HEK293 (cell line): Measurements from ENCODE around the gene PCDH1.

Experiments
- CTCF ChIA-PET: fragments of 350-600 bp; formaldehyde crosslinking; extraction: SDS; loops from one replicate; lab custom pipeline; 2021; ENCODE audit warnings: antibody characterized with exemption; lab: Yijun Ruan, JAX
- POLR2A ChIA-PET: fragments of 300-600 bp; formaldehyde crosslinking; extraction: SDS; loops from one replicate; lab custom pipeline; 2020; ENCODE audit warnings: antibody characterized with exemption, inconsistent platforms; lab: Yijun Ruan, JAX
- H3K27ac ChIP-seq: fragments of 200-500 bp; sonication (Bioruptor generic); 2 replicates; pipeline ENCODE4 v1.5.1; 2014; ENCODE audit warnings: low read depth, low read length, control low read depth, inconsistent platforms; ENCODE audit errors: extremely low read depth
- H3K36me3 ChIP-seq, 2 experiments: fragments of 200-500 bp in 1 of 2; sonication (Bioruptor generic) in 1 of 2; 1 replicate in 1 of 2; 2 replicates in 1 of 2; pipeline ENCODE4 v1.5.1; 2014 to 2017; ENCODE audit warnings: inconsistent platforms in 2 of 2, low read length in 2 of 2; ENCODE audit not compliant: control insufficient read depth in 2 of 2, insufficient read depth in 1 of 2
- H3K4me1 ChIP-seq: fragments of 200-500 bp; sonication (Bioruptor generic); 2 replicates; pipeline ENCODE4 v1.5.1; 2014; ENCODE audit warnings: mild to moderate bottlenecking, low read length, inconsistent platforms; ENCODE audit not compliant: control insufficient read depth, insufficient read depth
- H3K4me3 ChIP-seq: 2 replicates; pipeline ENCODE4 v1.5.1; 2011; ENCODE audit warnings: low read depth, mild to moderate bottlenecking, control low read depth, low read length, moderate library complexity
- H3K9me3 ChIP-seq: fragments of 200-500 bp; sonication (Bioruptor generic); 2 replicates; pipeline ENCODE4 v1.5.1; 2014; ENCODE audit warnings: low read depth, low read length, inconsistent platforms; ENCODE audit not compliant: control insufficient read depth, insufficient read depth
- EGR2 ChIP-seq: fragments of 450-650 bp; formaldehyde crosslinking; IDR thresholded peaks from 2 replicates; pipeline ENCODE4 v1.5.1; 2016; ENCODE audit warnings: low read depth, missing biosample characterization, missing genetic modification characterization
- IKZF3 ChIP-seq: fragments of 450-650 bp; IDR thresholded peaks from 2 replicates; pipeline ENCODE4 v1.5.0; 2018; ENCODE audit warnings: missing biosample characterization, mild to moderate bottlenecking, missing genetic modification characterization, moderate library complexity
- ZBTB17 ChIP-seq: fragments of 450-650 bp; formaldehyde crosslinking; IDR thresholded peaks from 2 replicates; pipeline ENCODE4 v1.5.1; 2016; ENCODE audit warnings: missing biosample characterization, missing genetic modification characterization
- ZNF114 ChIP-seq: fragments of 450-650 bp; formaldehyde crosslinking; IDR thresholded peaks from 2 replicates; pipeline ENCODE4 v1.5.0; 2017; ENCODE audit warnings: missing biosample characterization, missing genetic modification characterization
- ZNF24 ChIP-seq: fragments of 450-650 bp; formaldehyde crosslinking; IDR thresholded peaks from 2 replicates; pipeline ENCODE4 v1.5.1; 2016; ENCODE audit warnings: missing biosample characterization, missing genetic modification characterization
- ZNF274 ChIP-seq, 2 experiments: fragments of 200-500 bp in 1 of 2; fragments of 450-650 bp in 1 of 2; sonication (Bioruptor generic) in 1 of 2; formaldehyde crosslinking in 1 of 2; IDR thresholded peaks; 2 replicates each; pipeline versions ENCODE4 v1.5.1 to v1.6.1; 2014 to 2016; ENCODE audit warnings: borderline replicate concordance in 1 of 2, inconsistent platforms in 1 of 2, low read length in 1 of 2, missing biosample characterization in 1 of 2, missing genetic modification characterization in 1 of 2
- ZNF37A ChIP-seq: fragments of 450-650 bp; IDR thresholded peaks from 2 replicates; pipeline ENCODE4 v1.5.1; 2018; ENCODE audit warnings: missing biosample characterization, missing genetic modification characterization
- ZNF626 ChIP-seq: fragments of 450-650 bp; sonication (Bioruptor Pico); formaldehyde crosslinking; IDR thresholded peaks from 2 replicates; pipeline ENCODE4 v1.5.1; 2018; ENCODE audit warnings: missing biosample characterization, missing genetic modification characterization, inconsistent platforms
- ZSCAN23 ChIP-seq: fragments of 450-650 bp; formaldehyde crosslinking; IDR thresholded peaks from 2 replicates; pipeline ENCODE4 v1.5.1; 2016; ENCODE audit warnings: missing biosample characterization, missing genetic modification characterization
- TF ChIP-seq, protein P1 (sequence below): fragments of 450-650 bp; formaldehyde crosslinking; IDR thresholded peaks from 2 replicates; pipeline ENCODE4 v1.5.1; 2016; ENCODE audit warnings: missing biosample characterization, missing genetic modification characterization, low read depth
- TF ChIP-seq, protein P2 (sequence below): fragments of 450-650 bp; formaldehyde crosslinking; IDR thresholded peaks from 2 replicates; pipeline ENCODE4 v1.5.1; 2017; ENCODE audit warnings: missing biosample characterization, missing genetic modification characterization
- TF ChIP-seq, protein P3 (sequence below): fragments of 450-650 bp; formaldehyde crosslinking; IDR thresholded peaks from 2 replicates; pipeline ENCODE4 v1.5.1; 2016; ENCODE audit warnings: missing biosample characterization, missing genetic modification characterization
- TF ChIP-seq, protein P4 (sequence below): fragments of 450-650 bp; formaldehyde crosslinking; IDR thresholded peaks from 2 replicates; pipeline ENCODE4 v1.5.1; 2016; ENCODE audit warnings: missing biosample characterization, missing genetic modification characterization
- TF ChIP-seq, protein P5 (sequence below): fragments of 450-650 bp; formaldehyde crosslinking; IDR thresholded peaks from 2 replicates; pipeline ENCODE4 v1.5.1; 2016; ENCODE audit warnings: missing biosample characterization, missing genetic modification characterization
- TF ChIP-seq, protein P6 (sequence below): sonication (generic); formaldehyde crosslinking; IDR thresholded peaks from 2 replicates; pipeline ENCODE4 v1.8.1; 2022; ENCODE audit warnings: mild to moderate bottlenecking, moderate library complexity, missing genetic modification reagents

Gene PCDH1

DNA sequence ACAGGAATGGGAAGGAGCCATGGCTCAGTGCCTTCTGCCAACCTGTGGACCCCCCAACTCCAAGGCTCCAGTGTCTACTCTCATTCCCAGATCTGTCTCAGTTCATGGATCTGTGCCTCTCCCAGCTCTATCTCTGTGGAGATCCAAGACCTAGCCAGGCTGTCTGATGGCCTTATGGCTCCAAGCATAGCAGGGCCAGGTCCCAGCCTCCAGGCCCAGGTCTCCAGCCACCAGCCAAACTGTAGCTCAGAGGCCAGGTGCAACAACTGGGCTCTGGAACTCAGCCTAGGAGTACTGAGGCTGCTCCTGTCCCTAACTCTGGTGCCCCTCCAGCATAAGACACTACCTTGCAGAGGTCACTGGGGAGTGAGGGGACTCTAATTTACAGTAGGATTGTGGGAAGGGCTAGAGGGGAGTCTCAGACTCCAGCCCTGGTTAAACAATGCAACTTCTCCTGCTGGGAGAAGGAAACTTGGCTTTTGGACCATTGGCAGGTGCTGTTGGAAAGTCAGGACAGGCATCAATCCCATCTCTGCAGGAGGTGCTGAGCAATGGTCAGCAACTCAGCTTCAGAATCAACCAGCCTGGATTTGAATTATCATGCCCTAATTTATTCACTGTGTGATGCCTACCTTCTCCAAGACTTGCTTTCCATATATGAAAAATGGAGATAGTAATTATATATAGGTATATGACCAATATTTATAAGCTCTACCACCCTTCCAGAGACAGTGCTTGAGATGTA is 63.0 kb downstream of the PCDH1 start:
- Histone ChIP-seq H3K27ac (no peak overlapping the region), H3K36me3 (no peaks in the 10 kb centered on the region), H3K4me3 (no peak overlapping the region), H3K4me1 (no peaks in the 10 kb centered on the region), H3K9me3 (no peaks in the 10 kb centered on the region)
- ChIA-PET POLR2A (no interaction called here), CTCF (interaction anchor here (0.6 to 8.5 kb wide), 26 partner anchors 7 to 1501 kb away, joined by 3 to 77 read pairs (median 4); partner anchors contain the start of gene PCDH1)
- no peak for TF ChIP-seq ZNF37A (tag by site-specific recombination)
- TF ChIP-seq, protein P1, sequence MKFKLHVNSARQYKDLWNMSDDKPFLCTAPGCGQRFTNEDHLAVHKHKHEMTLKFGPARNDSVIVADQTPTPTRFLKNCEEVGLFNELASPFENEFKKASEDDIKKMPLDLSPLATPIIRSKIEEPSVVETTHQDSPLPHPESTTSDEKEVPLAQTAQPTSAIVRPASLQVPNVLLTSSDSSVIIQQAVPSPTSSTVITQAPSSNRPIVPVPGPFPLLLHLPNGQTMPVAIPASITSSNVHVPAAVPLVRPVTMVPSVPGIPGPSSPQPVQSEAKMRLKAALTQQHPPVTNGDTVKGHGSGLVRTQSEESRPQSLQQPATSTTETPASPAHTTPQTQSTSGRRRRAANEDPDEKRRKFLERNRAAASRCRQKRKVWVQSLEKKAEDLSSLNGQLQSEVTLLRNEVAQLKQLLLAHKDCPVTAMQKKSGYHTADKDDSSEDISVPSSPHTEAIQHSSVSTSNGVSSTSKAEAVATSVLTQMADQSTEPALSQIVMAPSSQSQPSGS (tag by site-specific recombination): no peak
- no peak for TF ChIP-seq ZBTB17 (tag by site-specific recombination)
- TF ChIP-seq ZNF274 (IDR thresholded peaks at IDR 0.05; ENCODE audit: low read length): no peak
- no peak for TF ChIP-seq ZNF274 (tag by site-specific recombination; IDR thresholded peaks at IDR 0.05; ENCODE audit: borderline replicate concordance)
- no peak for TF ChIP-seq ZNF626
- TF ChIP-seq EGR2 (tag by site-specific recombination): no peak
- TF ChIP-seq, protein P2, sequence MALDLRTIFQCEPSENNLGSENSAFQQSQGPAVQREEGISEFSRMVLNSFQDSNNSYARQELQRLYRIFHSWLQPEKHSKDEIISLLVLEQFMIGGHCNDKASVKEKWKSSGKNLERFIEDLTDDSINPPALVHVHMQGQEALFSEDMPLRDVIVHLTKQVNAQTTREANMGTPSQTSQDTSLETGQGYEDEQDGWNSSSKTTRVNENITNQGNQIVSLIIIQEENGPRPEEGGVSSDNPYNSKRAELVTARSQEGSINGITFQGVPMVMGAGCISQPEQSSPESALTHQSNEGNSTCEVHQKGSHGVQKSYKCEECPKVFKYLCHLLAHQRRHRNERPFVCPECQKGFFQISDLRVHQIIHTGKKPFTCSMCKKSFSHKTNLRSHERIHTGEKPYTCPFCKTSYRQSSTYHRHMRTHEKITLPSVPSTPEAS: no peak
- no peak for TF ChIP-seq IKZF3 (tag by site-specific recombination)
- TF ChIP-seq, protein P3, sequence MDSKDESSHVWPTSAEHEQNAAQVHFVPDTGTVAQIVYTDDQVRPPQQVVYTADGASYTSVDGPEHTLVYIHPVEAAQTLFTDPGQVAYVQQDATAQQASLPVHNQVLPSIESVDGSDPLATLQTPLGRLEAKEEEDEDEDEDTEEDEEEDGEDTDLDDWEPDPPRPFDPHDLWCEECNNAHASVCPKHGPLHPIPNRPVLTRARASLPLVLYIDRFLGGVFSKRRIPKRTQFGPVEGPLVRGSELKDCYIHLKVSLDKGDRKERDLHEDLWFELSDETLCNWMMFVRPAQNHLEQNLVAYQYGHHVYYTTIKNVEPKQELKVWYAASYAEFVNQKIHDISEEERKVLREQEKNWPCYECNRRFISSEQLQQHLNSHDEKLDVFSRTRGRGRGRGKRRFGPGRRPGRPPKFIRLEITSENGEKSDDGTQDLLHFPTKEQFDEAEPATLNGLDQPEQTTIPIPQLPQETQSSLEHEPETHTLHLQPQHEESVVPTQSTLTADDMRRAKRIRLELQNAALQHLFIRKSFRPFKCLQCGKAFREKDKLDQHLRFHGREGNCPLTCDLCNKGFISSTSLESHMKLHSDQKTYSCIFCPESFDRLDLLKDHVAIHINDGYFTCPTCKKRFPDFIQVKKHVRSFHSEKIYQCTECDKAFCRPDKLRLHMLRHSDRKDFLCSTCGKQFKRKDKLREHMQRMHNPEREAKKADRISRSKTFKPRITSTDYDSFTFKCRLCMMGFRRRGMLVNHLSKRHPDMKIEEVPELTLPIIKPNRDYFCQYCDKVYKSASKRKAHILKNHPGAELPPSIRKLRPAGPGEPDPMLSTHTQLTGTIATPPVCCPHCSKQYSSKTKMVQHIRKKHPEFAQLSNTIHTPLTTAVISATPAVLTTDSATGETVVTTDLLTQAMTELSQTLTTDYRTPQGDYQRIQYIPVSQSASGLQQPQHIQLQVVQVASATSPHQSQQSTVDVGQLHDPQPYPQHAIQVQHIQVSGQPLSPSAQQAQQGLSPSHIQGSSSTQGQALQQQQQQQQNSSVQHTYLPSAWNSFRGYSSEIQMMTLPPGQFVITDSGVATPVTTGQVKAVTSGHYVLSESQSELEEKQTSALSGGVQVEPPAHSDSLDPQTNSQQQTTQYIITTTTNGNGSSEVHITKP (tag by site-specific recombination): no peak
- TF ChIP-seq, protein P4, sequence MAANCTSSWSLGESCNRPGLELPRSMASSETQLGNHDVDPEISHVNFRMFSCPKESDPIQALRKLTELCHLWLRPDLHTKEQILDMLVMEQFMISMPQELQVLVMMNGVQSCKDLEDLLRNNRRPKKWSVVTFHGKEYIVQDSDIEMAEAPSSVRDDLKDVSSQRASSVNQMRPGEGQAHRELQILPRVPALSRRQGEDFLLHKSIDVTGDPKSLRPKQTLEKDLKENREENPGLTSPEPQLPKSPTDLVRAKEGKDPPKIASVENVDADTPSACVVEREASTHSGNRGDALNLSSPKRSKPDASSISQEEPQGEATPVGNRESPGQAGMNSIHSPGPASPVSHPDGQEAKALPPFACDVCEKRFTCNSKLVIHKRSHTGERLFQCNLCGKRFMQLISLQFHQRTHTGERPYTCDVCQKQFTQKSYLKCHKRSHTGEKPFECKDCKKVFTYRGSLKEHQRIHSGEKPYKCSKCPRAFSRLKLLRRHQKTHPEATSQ (tag by site-specific recombination): no peak
- TF ChIP-seq, protein P5, sequence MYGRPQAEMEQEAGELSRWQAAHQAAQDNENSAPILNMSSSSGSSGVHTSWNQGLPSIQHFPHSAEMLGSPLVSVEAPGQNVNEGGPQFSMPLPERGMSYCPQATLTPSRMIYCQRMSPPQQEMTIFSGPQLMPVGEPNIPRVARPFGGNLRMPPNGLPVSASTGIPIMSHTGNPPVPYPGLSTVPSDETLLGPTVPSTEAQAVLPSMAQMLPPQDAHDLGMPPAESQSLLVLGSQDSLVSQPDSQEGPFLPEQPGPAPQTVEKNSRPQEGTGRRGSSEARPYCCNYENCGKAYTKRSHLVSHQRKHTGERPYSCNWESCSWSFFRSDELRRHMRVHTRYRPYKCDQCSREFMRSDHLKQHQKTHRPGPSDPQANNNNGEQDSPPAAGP (tag by site-specific recombination): no peak
- TF ChIP-seq ZNF24 (tag by site-specific recombination): no peak
- no peak for TF ChIP-seq ZNF114 (tag by site-specific recombination)
- TF ChIP-seq, protein P6, sequence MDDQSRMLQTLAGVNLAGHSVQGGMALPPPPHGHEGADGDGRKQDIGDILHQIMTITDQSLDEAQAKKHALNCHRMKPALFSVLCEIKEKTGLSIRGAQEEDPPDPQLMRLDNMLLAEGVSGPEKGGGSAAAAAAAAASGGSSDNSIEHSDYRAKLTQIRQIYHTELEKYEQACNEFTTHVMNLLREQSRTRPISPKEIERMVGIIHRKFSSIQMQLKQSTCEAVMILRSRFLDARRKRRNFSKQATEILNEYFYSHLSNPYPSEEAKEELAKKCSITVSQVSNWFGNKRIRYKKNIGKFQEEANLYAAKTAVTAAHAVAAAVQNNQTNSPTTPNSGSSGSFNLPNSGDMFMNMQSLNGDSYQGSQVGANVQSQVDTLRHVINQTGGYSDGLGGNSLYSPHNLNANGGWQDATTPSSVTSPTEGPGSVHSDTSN (CRISPR knock-in tag): no peak
- no peak for TF ChIP-seq ZSCAN23 (tag by site-specific recombination)
